A549 (cell line): Measurements from ENCODE around the gene MYO1B. TPM values are rescaled to one million over a fixed set of nuclear protein-coding genes. Genes with fewer than 3 reads are reported as not detected.

Experiments used
- ATAC-seq, 2 experiments: fragments of 200-7000 bp in 1 of 2; fragments of >200 bp in 1 of 2; cut with Nextera tagmentation in 1 of 2; cut with Tn5 transposase in 1 of 2; 3 replicates each; pipeline versions ENCODE4 v1.8.0 to v1.9.1; 2018 to 2020; ENCODE audit warnings: mild to moderate bottlenecking in 1 of 2, moderate library complexity in 1 of 2
- CTCF ChIA-PET: fragments of 300-600 bp; sonication (Branson Sonifier 250); formaldehyde crosslinking; extraction: SDS; loops from one replicate; lab custom pipeline; 2021; ENCODE audit warnings: antibody characterized with exemption, inconsistent platforms; lab: Yijun Ruan, JAX
- POLR2A ChIA-PET: fragments of 350-600 bp; formaldehyde crosslinking; extraction: SDS; loops from one replicate; lab custom pipeline; 2021; ENCODE audit warnings: antibody characterized with exemption, inconsistent platforms; lab: Yijun Ruan, JAX
- DNase-seq, 2 experiments: peaks; one replicate each; pipeline versions ENCODE4 v3.0.0 to v3.0.0-alpha.2; 2011 to 2016; ENCODE audit warnings: low read depth in 1 of 2, low spot score in 1 of 2
- FAIRE-seq: peaks from 2 replicates; lab custom pipeline; 2011; peaks lifted over from hg19 to GRCh38; lab: Jason Lieb, UNC
- H3K27ac ChIP-seq, 2 experiments: fragments of >200 bp; sonication (Bioruptor Twin); formaldehyde crosslinking; 3 replicates each; pipeline ENCODE4 v1.5.1; 2016 to 2017
- H3K4me1 ChIP-seq: fragments of >200 bp; sonication (Bioruptor Twin); formaldehyde crosslinking; 3 replicates; pipeline ENCODE4 v1.6.1; 2016
- H3K4me2 ChIP-seq: fragments of >200 bp; sonication (Bioruptor Twin); formaldehyde crosslinking; 3 replicates; pipeline ENCODE4 v1.6.1; 2016
- H3K4me3 ChIP-seq: fragments of >200 bp; sonication (Bioruptor Twin); formaldehyde crosslinking; 3 replicates; pipeline ENCODE4 v1.5.1; 2016
- H3K9me3 ChIP-seq: fragments of >200 bp; sonication (Bioruptor Twin); formaldehyde crosslinking; 3 replicates; pipeline ENCODE4 v1.6.1; 2016
- BCL3 ChIP-seq: fragments of >200 bp; sonication (Bioruptor Twin); formaldehyde crosslinking; IDR thresholded peaks from 3 replicates; pipeline ENCODE4 v1.6.1; 2016
- CBX8 ChIP-seq: fragments of 200-600 bp; sonication (generic); IDR thresholded peaks from 2 replicates; pipeline ENCODE4 v1.6.1; 2016
- CEBPB ChIP-seq, 2 experiments: fragments of >200 bp in 1 of 2; sonication (Bioruptor Twin) in 1 of 2; formaldehyde crosslinking in 1 of 2; IDR thresholded peaks; 2 replicates each; pipeline ENCODE4 v1.6.1; 2012 to 2016
- CHD2 ChIP-seq: fragments of 150-350 bp; IDR thresholded peaks from 2 replicates; pipeline ENCODE4 v1.6.1; 2014; ENCODE audit warnings: low read length; ENCODE audit not compliant: partially characterized antibody
- CHD4 ChIP-seq: fragments of 200-600 bp; sonication (generic); IDR thresholded peaks from 2 replicates; pipeline ENCODE4 v1.6.1; 2016; ENCODE audit warnings: antibody characterized with exemption, mild to moderate bottlenecking, borderline replicate concordance
- CTCF ChIP-seq: fragments of >200 bp; sonication (Bioruptor Twin); formaldehyde crosslinking; IDR thresholded peaks from 3 replicates; pipeline ENCODE4 v1.5.1; 2016
- EHMT2 ChIP-seq: fragments of 200-600 bp; sonication (generic); IDR thresholded peaks from 2 replicates; pipeline ENCODE4 v1.6.1; 2016; ENCODE audit warnings: antibody characterized with exemption, low read depth, mild to moderate bottlenecking, moderate library complexity
- ELK1 ChIP-seq: fragments of 150-350 bp; IDR thresholded peaks from 2 replicates; pipeline ENCODE4 v1.6.1; 2014; ENCODE audit warnings: low read depth, mild to moderate bottlenecking, low read length
- EP300 ChIP-seq, 2 experiments: fragments of >200 bp; sonication (Bioruptor Twin); formaldehyde crosslinking; IDR thresholded peaks; 2 replicates in 1 of 2; 3 replicates in 1 of 2; pipeline ENCODE4 v1.6.1; 2016 to 2017
- ESRRA ChIP-seq: fragments of 150-350 bp; IDR thresholded peaks from 2 replicates; pipeline ENCODE4 v1.6.1; 2014; ENCODE audit warnings: mild to moderate bottlenecking, low read length, borderline replicate concordance
- FOSB ChIP-seq: fragments of 250-450 bp; sonication (Bioruptor Pico); IDR thresholded peaks from 2 replicates; pipeline ENCODE4 v1.5.0; 2020; ENCODE audit warnings: mild to moderate bottlenecking, moderate library complexity
- FOSL2 ChIP-seq, 2 experiments: fragments of 450-650 bp in 1 of 2; fragments of >200 bp in 1 of 2; sonication (Bioruptor Twin) in 1 of 2; formaldehyde crosslinking; IDR thresholded peaks; 2 replicates each; pipeline versions ENCODE4 v1.5.0 to v1.6.1; 2016 to 2020; ENCODE audit warnings: mild to moderate bottlenecking in 1 of 2, moderate library complexity in 1 of 2
- GATA3 ChIP-seq: IDR thresholded peaks from 2 replicates; pipeline ENCODE4 v1.6.1; 2012; ENCODE audit warnings: borderline replicate concordance
- HES2 ChIP-seq: fragments of >200 bp; sonication (Bioruptor Twin); formaldehyde crosslinking; IDR thresholded peaks from 2 replicates; pipeline ENCODE4 v1.6.1; 2016
- HOXA7 ChIP-seq: fragments of 250-450 bp; sonication (Bioruptor Pico); IDR thresholded peaks from 2 replicates; pipeline ENCODE4 v1.5.0; 2020; ENCODE audit warnings: mild to moderate bottlenecking, moderate library complexity
- HOXB5 ChIP-seq: fragments of 250-450 bp; sonication (Bioruptor Pico); IDR thresholded peaks from 2 replicates; pipeline ENCODE4 v1.5.0; 2020; ENCODE audit warnings: mild to moderate bottlenecking, moderate library complexity
- JUNB ChIP-seq: fragments of >200 bp; sonication (Bioruptor Twin); formaldehyde crosslinking; IDR thresholded peaks from 2 replicates; pipeline ENCODE4 v1.6.1; 2016
- KDM1A ChIP-seq: fragments of 200-600 bp; sonication (generic); IDR thresholded peaks from 2 replicates; pipeline ENCODE4 v1.6.1; 2016; ENCODE audit warnings: low read depth, mild to moderate bottlenecking
- MAFK ChIP-seq: fragments of 450-650 bp; IDR thresholded peaks from 2 replicates; pipeline ENCODE4 v1.6.1; 2014; ENCODE audit not compliant: partially characterized antibody
- MAX ChIP-seq: IDR thresholded peaks from 2 replicates; pipeline ENCODE4 v1.6.1; 2012
- MYC ChIP-seq: IDR thresholded peaks from 2 replicates; pipeline ENCODE4 v1.6.1; 2012; ENCODE audit warnings: mild to moderate bottlenecking, inconsistent platforms, low read length, improper control_type of control experiment, borderline replicate concordance
- NFE2L2 ChIP-seq: fragments of 150-350 bp; conservative IDR thresholded peaks from 2 replicates; pipeline ENCODE4 v1.6.1; 2014; ENCODE audit warnings: low read length
- NR3C1 ChIP-seq: fragments of >200 bp; sonication (Bioruptor Twin); formaldehyde crosslinking; IDR thresholded peaks from 3 replicates; pipeline ENCODE4 v1.6.1; 2017
- PBX3 ChIP-seq: IDR thresholded peaks from 2 replicates; pipeline ENCODE4 v1.6.1; 2012
- POLR2A ChIP-seq: IDR thresholded peaks from 2 replicates; pipeline ENCODE4 v1.6.1; 2012; ENCODE audit warnings: mild to moderate bottlenecking, low read length
- POLR2AphosphoS2 ChIP-seq: conservative IDR thresholded peaks from 2 replicates; pipeline ENCODE4 v1.6.1; 2012; ENCODE audit warnings: low read length, improper control_type of control experiment, inconsistent platforms
- RAD21 ChIP-seq, 2 experiments: fragments of >200 bp in 1 of 2; sonication (Bioruptor Twin) in 1 of 2; formaldehyde crosslinking in 1 of 2; IDR thresholded peaks in 1 of 2; conservative IDR thresholded peaks in 1 of 2; 2 replicates in 1 of 2; 3 replicates in 1 of 2; pipeline ENCODE4 v1.6.1; 2012 to 2018; ENCODE audit warnings: inconsistent platforms in 1 of 2
- RCOR1 ChIP-seq: fragments of 150-350 bp; IDR thresholded peaks from 2 replicates; pipeline ENCODE4 v1.6.1; 2014; ENCODE audit warnings: antibody characterized with exemption, low read length, low read depth
- RNF2 ChIP-seq: fragments of 200-600 bp; sonication (generic); IDR thresholded peaks from 2 replicates; pipeline ENCODE4 v1.6.1; 2016; ENCODE audit warnings: low read depth, mild to moderate bottlenecking, antibody characterized with exemption, moderate library complexity, borderline replicate concordance
- ZC3H11A ChIP-seq: fragments of 450-650 bp; IDR thresholded peaks from 2 replicates; pipeline ENCODE4 v1.6.1; 2014; ENCODE audit warnings: antibody characterized with exemption, mild to moderate bottlenecking
- ZSCAN20 ChIP-seq: fragments of 250-450 bp; sonication (Bioruptor Pico); IDR thresholded peaks from 2 replicates; pipeline ENCODE4 v1.8.0; 2022; ENCODE audit warnings: mild to moderate bottlenecking, moderate library complexity
- WGBS: methylation state at CpG from one replicate; pipeline ENCODE4 v1.1.6; 2017; ENCODE audit errors: missing lambda C conversion rate; 5-methylcytosine and 5-hydroxymethylcytosine counted together
- polyA plus RNA-seq, 4 experiments: library from polyadenylated mRNA; depleted of rRNA in 3 of 4; stranded (reverse); fragments of >200 nt; fragmentation: RNase III in 1 of 4; extraction: RNeasy Plus Mini Kit Qiagen cat#74134 plus additional on column Dnase treatment in 1 of 4; gene quantifications; 2 replicates in 3 of 4; 3 replicates in 1 of 4; pipeline ENCODE4 v1.2.3, GENCODE V29; 2011 to 2017

Gene MYO1B
- polyA plus RNA-seq, 2 of the 4 experiments (the other 2 are of a cell fraction): 77.7 to 159 TPM

DNA sequence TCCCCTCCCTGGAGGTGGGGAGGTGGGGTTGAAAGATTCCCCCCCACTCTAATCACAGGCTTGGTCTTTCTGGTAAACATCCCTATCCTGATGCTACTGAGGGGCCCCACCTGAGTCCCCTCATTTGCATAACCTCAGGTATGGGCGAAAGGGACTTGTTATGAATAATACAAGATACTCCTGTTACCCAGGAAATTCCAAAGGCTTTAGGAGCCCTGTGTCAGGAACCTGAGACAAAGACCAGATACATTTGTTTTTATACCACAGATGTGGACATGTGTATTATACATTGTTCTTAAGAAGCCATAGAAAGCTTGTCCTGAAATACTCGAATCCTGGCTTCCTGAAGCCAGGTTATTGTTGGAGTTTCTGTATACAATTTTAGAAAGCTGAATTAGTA is 62.8 kb downstream of the MYO1B start:
- WGBS: 91% methylated on average over 2 of the region's 2 CpGs
- POLR2A ChIA-PET: no interaction called here
- TF ChIP-seq RAD21 (conservative IDR thresholded peaks at IDR 0.05 in 1 of 2, IDR thresholded peaks at IDR 0.05 in 1 of 2) (no peak), POLR2AphosphoS2 (no peak), PBX3 (no peak), HES2 (no peak), ELK1 (no peak), ESRRA (no peak), EP300 (IDR thresholded peaks at IDR 0.05) (no peak), POLR2A (no peak)

GRCh38 chr2:191311156-191311555 is 66.0 kb downstream of the MYO1B start:
- no peaks in the 10 kb centered on the region for H3K9me3 ChIP-seq
- FAIRE-seq (no peak), ATAC-seq (peak in 1 of 2 experiments; percentile 6; a peak in 2 of 6 replicates), DNase-seq (no peak)
- POLR2A ChIA-PET: no interaction called here
- CTCF ChIA-PET: interaction anchor here (0.9 to 2.3 kb wide), 3 partner anchors 9 to 24 kb away, joined by 3 to 6 read pairs (median 5); no protein-coding TSS in a partner anchor
- WGBS: 84% methylated on average over 4 of the region's 4 CpGs
- H3K4me1 ChIP-seq: peaks cover 41% of the 10 kb centered on the region
- H3K4me2 ChIP-seq: peak overlapping the region; percentile 54
- H3K4me3 ChIP-seq: no peak overlapping the region
- H3K27ac ChIP-seq: peak overlapping the region; percentile 67 to 79
- TF ChIP-seq ZSCAN20 (CRISPR knock-in tag) (no peak), CTCF (no peak), MAFK (no peak), NFE2L2 (no peak), CHD2 (no peak), MYC (no peak), EHMT2 (no peak), RNF2 (no peak), POLR2A (no peak), KDM1A (no peak), ESRRA (no peak)

More for the DNA sequence above, 62.8 kb downstream of the MYO1B start:
- Histone ChIP-seq H3K4me1 (peaks cover 55% of the 10 kb centered on the region), H3K9me3 (no peaks in the 10 kb centered on the region), H3K4me2 (no peak overlapping the region), H3K27ac (no peak overlapping the region), H3K4me3 (no peak overlapping the region)
- DNase-seq (no peak), FAIRE-seq (no peak), ATAC-seq (no peak)
- CTCF ChIA-PET: no interaction called here

DNA sequence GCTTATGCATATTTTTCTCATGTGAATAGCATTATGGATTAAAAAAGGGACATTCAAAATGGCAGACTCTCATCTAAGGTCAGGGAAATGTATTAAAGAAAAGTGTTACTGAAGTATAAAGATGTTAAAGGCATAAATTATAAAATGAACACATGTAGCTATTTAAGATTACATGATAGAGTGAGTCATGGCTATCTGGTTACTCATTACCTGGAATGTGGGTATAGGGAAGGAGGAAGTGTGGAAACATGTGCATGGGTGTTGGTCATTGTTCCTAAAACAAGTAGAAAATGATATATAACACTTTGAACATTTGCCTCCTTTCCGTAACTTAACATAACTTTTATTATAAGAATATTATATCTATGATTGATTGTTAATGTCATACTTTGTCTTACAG is 66.4 kb downstream of the MYO1B start:
- Histone ChIP-seq H3K4me3 (no peak overlapping the region), H3K4me2 (peak overlapping the region; percentile 54), H3K4me1 (peaks cover 43% of the 10 kb centered on the region), H3K9me3 (no peaks in the 10 kb centered on the region), H3K27ac (peak overlapping the region; percentile 67 to 79)
- ChIA-PET POLR2A (no interaction called here), CTCF (interaction anchor here (1.5 to 2.3 kb wide), 2 partner anchors 9 to 23 kb away, joined by 3 to 5 read pairs; no protein-coding TSS in a partner anchor)
- FAIRE-seq (peak; percentile 85), DNase-seq (peak; percentile 55 to 82), ATAC-seq (peak; percentile 83)
- WGBS: 17% methylated on average over 1 of the region's 1 CpG
- TF ChIP-seq JUNB: peak; percentile 46
- no peak for TF ChIP-seq HOXA7 (CRISPR knock-in tag)
- no peak for TF ChIP-seq ZC3H11A
- no peak for TF ChIP-seq NR3C1
- no peak for TF ChIP-seq HOXB5 (CRISPR knock-in tag)
- no peak for TF ChIP-seq BCL3
- peak; percentile 56; the same call in 1 of the 2 replicates for TF ChIP-seq GATA3
- TF ChIP-seq CHD4: no peak
- TF ChIP-seq MYC: peak; percentile 79; the same call in 1 of the 2 replicates
- peak; percentile 83 for TF ChIP-seq MAX
- no peak for TF ChIP-seq POLR2A
- TF ChIP-seq CBX8: no peak
- peak in 1 of 2 experiments; percentile 50; a peak in 1 of 4 replicates for TF ChIP-seq CEBPB (IDR thresholded peaks at IDR 0.05)
- TF ChIP-seq FOSL2 (IDR thresholded peaks at IDR 0.05): peak; percentile 63; the same call in 1 of the 2 replicates
- TF ChIP-seq FOSL2 (CRISPR knock-in tag; IDR thresholded peaks at IDR 0.05): peak; percentile 95
- no peak for TF ChIP-seq RNF2
- TF ChIP-seq EHMT2: 0 out of 2 replicates have a peak, but pooled peaks have one; percentile 38
- no peak for TF ChIP-seq FOSB (CRISPR knock-in tag)
- TF ChIP-seq RCOR1: no peak
